ENCODE results near the gene FIGNL2.

GRCh38 chr12:51823875-51824565 is 24.5 kb downstream of the FIGNL2 start:
- TF ChIP-seq GATA2 (IDR thresholded peaks at IDR 0.05; ENCODE audit: low read depth, low read length) (no peak), GATA3 (IDR thresholded peaks at IDR 0.05; ENCODE audit: low read depth, low read length) (no peak)

All from SH-SY5Y (cell line).